ENCODE data around the gene LCE1A.

LCE1A gene

GRCh38 chr1:152817309-152817708, 10.0 kb upstream of the LCE1A start:
- peaks cover 4% of the 10 kb centered on the region for H3K9me3 ChIP-seq (ENCODE audit: severe bottlenecking)
- peaks cover 75% of the 10 kb centered on the region for H3K27me3 ChIP-seq (ENCODE audit: insufficient read depth, low read depth, severe bottlenecking)

GRCh38 chr1:152823294-152823693, 4.0 kb upstream of the LCE1A start:
- Histone ChIP-seq H3K9me3 (ENCODE audit: severe bottlenecking) (no peaks in the 10 kb centered on the region), H3K27ac (no peak overlapping the region), H3K4me3 (ENCODE audit: low read depth, low read length) (no peak overlapping the region), H3K36me3 (no peaks in the 10 kb centered on the region), H3K27me3 (ENCODE audit: insufficient read depth, low read depth, severe bottlenecking) (peaks cover 83% of the 10 kb centered on the region)
- no peak for TF ChIP-seq CTCF (IDR thresholded peaks at IDR 0.05; ENCODE audit: low read depth, low read length)
- DNase-seq: no peak

More at GRCh38 chr1:152817309-152817708, 10.0 kb upstream of the LCE1A start:
- no peak overlapping the region for H3K4me3 ChIP-seq (ENCODE audit: low read depth, low read length)
- DNase-seq: no peak
- H3K36me3 ChIP-seq: no peaks in the 10 kb centered on the region
- H3K27ac ChIP-seq: no peak overlapping the region
- TF ChIP-seq CTCF (IDR thresholded peaks at IDR 0.05; ENCODE audit: low read depth, low read length): no peak

- Histone ChIP-seq H3K27ac (no peak overlapping the region), H3K36me3 (no peaks in the 10 kb centered on the region), H3K4me3 (ENCODE audit: low read depth, low read length) (no peak overlapping the region), H3K27me3 (ENCODE audit: insufficient read depth, low read depth, severe bottlenecking) (peaks cover 83% of the 10 kb centered on the region), H3K9me3 (ENCODE audit: severe bottlenecking) (no peaks in the 10 kb centered on the region)
- no peak for DNase-seq
- no peak for TF ChIP-seq CTCF (IDR thresholded peaks at IDR 0.05; ENCODE audit: low read depth, low read length)
These were observed 2.3 kb upstream of the LCE1A start for GRCh38 chr1:152824964-152825363.

GRCh38 chr1:152836870-152837269, 9.6 kb downstream of the LCE1A start:
- DNase-seq: no peak
- Histone ChIP-seq H3K27ac (no peak overlapping the region), H3K36me3 (no peaks in the 10 kb centered on the region), H3K27me3 (ENCODE audit: insufficient read depth, low read depth, severe bottlenecking) (peaks cover 85% of the 10 kb centered on the region), H3K4me3 (ENCODE audit: low read depth, low read length) (no peak overlapping the region), H3K9me3 (ENCODE audit: severe bottlenecking) (peaks cover 21% of the 10 kb centered on the region)
- TF ChIP-seq CTCF (IDR thresholded peaks at IDR 0.05; ENCODE audit: low read depth, low read length): no peak

GRCh38 chr1:152842556-152842955, 15.3 kb downstream of the LCE1A start, which contains the start of gene LCE6A:
TSS of gene LCE6A (plus strand) at chr1:152842856. CDS start at chr1:152843521, 665 bp downstream.
- H3K4me3 ChIP-seq (ENCODE audit: low read depth, low read length): no peak within 1 kb of the TSS

More at GRCh38 chr1:152842556-152842955, 15.3 kb downstream of the LCE1A start, which contains the start of gene LCE6A:
- H3K27ac ChIP-seq: no peak within 1 kb of the TSS
- no peaks in the 10 kb centered on the region for H3K36me3 ChIP-seq
- H3K27me3 ChIP-seq (ENCODE audit: insufficient read depth, low read depth, severe bottlenecking): peaks cover 90% of the 10 kb centered on the region
- DNase-seq: no peak
- no peak for TF ChIP-seq CTCF (IDR thresholded peaks at IDR 0.05; ENCODE audit: low read depth, low read length)
- H3K9me3 ChIP-seq (ENCODE audit: severe bottlenecking): no peaks in the 10 kb centered on the region
